Dedifferentiated amniotic fluid mesenchymal stem cell (primary cell): ENCODE measurements around the gene CENPF.

Source experiments
- DNase-seq: peaks from one replicate; pipeline ENCODE4 v3.0.0-alpha.2; 2016; ENCODE audit errors: extremely low spot score

CENPF gene

GRCh38 chr1:214712737-214713136 lies 109.7 kb downstream of the CENPF start:
- no peak for DNase-seq
